Choroid plexus epithelial cell (primary cell): ENCODE data around the gene COL4A6.

Experiments used
- DNase-seq: peaks from one replicate; pipeline ENCODE4 v3.0.0-alpha.2; 2010; ENCODE audit warnings: low read depth
- H3K4me3 ChIP-seq: 2 replicates; pipeline ENCODE4 v1.5.1; 2011; ENCODE audit warnings: low read depth, mild to moderate bottlenecking, control low read depth, low read length, moderate library complexity
- CTCF ChIP-seq: conservative IDR thresholded peaks from 2 replicates; pipeline ENCODE4 v1.5.1; 2011; ENCODE audit warnings: low read depth, mild to moderate bottlenecking, control low read depth, inconsistent platforms, low read length, moderate library complexity

COL4A6 gene

GRCh38 chrX:108275732-108276131, 162.5 kb downstream of the COL4A6 start:
- no peak for DNase-seq
- TF ChIP-seq CTCF, result no peak
- no peak overlapping the region for H3K4me3 ChIP-seq

GRCh38 chrX:108271397-108271787, 166.8 kb downstream of the COL4A6 start:
- TF ChIP-seq CTCF, result no peak
- no peak for DNase-seq
- H3K4me3 ChIP-seq, result no peak overlapping the region

- no peak for TF ChIP-seq CTCF
- peak; percentile 14 for DNase-seq
- H3K4me3 ChIP-seq, result no peak overlapping the region
Measured at GRCh38 chrX:108270739-108271396, 167.4 kb downstream of the COL4A6 start.

- no peak for TF ChIP-seq CTCF
- H3K4me3 ChIP-seq, result no peak overlapping the region
- peak; percentile 11 for DNase-seq
Measured at GRCh38 chrX:108270280-108270679, 167.9 kb downstream of the COL4A6 start.

GRCh38 chrX:108268434-108269080, 169.7 kb downstream of the COL4A6 start:
- TF ChIP-seq CTCF, result no peak
- no peak for DNase-seq

GRCh38 chrX:108267557-108267956, 170.7 kb downstream of the COL4A6 start:
- peak; percentile 54 for DNase-seq
- no peak overlapping the region for H3K4me3 ChIP-seq
- no peak for TF ChIP-seq CTCF

More at GRCh38 chrX:108268434-108269080, 169.7 kb downstream of the COL4A6 start:
- no peak overlapping the region for H3K4me3 ChIP-seq

- no peak overlapping the region for H3K4me3 ChIP-seq
- TF ChIP-seq CTCF, result no peak
- peak; percentile 40 for DNase-seq
Measured at GRCh38 chrX:108264376-108264775, 173.8 kb downstream of the COL4A6 start.
